ENCODE results near the gene GCM1.

DNA sequence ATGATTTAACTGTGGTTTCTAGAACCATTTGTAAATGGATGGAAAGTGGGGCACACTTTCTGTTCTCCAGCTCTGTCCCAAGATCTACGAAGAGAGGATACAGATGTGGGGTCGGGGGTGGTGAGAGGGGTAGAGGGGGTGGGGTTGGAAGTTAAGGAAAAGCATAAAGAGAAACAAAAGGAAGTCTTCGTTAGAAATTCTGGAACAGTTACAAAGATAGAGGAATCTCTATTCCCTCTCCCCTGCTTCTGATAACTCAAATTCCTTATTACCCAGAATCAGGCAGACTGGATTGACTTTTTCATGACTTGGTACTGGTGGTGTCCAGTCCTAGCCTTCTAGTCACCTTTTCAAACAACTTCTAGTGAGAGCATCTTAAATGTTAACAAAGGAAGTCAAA lies 4.9 kb downstream of the GCM1 start:
- TF ChIP-seq POLR2A (IDR thresholded peaks at IDR 0.05; ENCODE audit: low read depth, low read length) (no peak), POLR2AphosphoS5 (IDR thresholded peaks at IDR 0.05; ENCODE audit: low read depth, low read length) (no peak), TAF1 (IDR thresholded peaks at IDR 0.05; ENCODE audit: borderline replicate concordance, low read depth, low read length) (no peak)

Measured in GM12892 (cell line).